GM12801 (cell line): ENCODE measurements around the gene TNS1.

Experiments
- TF ChIP-seq, protein P1 (sequence below): IDR thresholded peaks from one replicate; pipeline ENCODE4 v1.5.1; 2011; ENCODE audit warnings: control low read depth; ENCODE audit not compliant: insufficient read length; ENCODE audit errors: extremely low read depth

The TNS1 gene

DNA sequence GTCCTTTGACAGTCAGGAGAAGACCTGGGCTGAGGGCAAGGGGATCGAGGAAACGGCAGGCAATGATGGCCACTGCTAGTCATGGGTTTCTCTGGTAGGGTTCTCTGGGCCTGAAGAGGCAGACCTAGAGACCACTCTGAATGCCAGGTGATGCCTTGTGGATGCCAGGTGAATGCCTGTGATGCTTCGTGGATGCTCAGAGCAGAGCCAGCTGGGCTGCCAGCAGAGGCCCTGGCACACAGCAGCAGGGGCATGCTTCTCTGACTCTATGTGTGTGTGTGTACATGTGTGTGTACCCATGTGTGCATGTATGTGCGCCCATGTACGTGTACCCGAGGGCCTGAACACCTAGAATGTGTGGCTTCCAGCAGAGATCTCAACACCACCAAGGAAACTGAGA lies 172.0 kb downstream of the TNS1 start:
- TF ChIP-seq, protein P1, sequence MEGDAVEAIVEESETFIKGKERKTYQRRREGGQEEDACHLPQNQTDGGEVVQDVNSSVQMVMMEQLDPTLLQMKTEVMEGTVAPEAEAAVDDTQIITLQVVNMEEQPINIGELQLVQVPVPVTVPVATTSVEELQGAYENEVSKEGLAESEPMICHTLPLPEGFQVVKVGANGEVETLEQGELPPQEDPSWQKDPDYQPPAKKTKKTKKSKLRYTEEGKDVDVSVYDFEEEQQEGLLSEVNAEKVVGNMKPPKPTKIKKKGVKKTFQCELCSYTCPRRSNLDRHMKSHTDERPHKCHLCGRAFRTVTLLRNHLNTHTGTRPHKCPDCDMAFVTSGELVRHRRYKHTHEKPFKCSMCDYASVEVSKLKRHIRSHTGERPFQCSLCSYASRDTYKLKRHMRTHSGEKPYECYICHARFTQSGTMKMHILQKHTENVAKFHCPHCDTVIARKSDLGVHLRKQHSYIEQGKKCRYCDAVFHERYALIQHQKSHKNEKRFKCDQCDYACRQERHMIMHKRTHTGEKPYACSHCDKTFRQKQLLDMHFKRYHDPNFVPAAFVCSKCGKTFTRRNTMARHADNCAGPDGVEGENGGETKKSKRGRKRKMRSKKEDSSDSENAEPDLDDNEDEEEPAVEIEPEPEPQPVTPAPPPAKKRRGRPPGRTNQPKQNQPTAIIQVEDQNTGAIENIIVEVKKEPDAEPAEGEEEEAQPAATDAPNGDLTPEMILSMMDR: no peak

DNA sequence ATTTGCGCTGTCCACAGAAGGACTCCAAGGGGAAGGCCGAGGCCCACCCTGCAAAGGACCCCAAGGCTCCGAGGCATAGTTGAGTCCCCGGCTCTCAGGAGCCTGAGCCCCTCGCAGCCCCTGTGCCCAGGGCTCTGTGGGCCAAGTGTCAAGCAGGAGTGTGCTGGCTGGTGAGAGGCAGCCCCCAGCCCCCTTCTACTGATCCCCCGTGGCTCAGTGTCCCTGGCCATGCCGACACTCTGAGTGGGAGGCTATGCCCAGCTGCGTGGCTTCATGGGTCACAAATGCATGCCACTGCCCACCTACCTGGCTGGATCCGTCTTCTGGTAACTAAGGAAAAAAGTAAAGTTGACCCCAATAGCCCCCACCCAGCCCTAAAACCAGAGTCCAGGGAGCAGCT lies 172.7 kb downstream of the TNS1 start:
- TF ChIP-seq, protein P1: no peak

DNA sequence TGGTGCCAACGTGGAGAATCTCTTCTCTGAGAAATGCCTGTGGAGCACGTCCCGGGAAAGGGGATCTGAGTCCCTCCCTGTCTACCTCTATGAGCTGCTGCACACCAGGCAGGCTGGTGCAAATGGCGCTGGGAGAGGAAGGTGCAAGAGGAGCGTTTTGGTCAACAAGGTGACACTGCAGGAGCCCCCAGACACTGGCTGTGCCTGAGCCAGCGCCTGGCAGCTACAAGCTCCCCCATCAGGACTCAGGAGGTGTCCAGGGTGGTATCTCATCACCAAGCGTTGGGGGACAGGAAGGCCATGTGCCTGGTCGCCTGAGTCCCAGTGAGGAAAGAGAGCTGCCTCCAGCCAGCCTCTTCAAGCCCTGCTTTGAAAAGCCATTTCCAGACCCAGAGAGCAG lies 173.4 kb downstream of the TNS1 start:
- TF ChIP-seq, protein P1: no peak

DNA sequence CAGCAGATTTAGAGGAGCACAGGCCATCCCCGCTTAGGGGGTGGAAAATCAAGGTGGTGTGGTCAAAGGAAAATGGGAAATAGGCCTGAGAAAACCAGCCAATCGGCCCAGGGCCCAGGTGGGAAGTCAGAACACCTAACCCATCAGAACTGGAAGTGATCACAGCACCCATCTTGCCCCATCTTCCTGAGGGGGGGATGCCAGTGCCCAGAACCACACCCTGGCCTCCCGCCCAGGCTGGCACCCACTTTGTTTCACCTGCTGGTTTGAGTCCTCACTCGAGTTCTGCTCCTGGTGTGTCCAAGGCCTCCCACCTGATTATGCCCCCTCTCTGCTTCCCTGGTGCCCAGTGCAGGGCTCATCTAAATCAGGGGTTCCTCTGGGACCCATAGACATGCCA lies 174.5 kb downstream of the TNS1 start:
- TF ChIP-seq, protein P1: no peak

DNA sequence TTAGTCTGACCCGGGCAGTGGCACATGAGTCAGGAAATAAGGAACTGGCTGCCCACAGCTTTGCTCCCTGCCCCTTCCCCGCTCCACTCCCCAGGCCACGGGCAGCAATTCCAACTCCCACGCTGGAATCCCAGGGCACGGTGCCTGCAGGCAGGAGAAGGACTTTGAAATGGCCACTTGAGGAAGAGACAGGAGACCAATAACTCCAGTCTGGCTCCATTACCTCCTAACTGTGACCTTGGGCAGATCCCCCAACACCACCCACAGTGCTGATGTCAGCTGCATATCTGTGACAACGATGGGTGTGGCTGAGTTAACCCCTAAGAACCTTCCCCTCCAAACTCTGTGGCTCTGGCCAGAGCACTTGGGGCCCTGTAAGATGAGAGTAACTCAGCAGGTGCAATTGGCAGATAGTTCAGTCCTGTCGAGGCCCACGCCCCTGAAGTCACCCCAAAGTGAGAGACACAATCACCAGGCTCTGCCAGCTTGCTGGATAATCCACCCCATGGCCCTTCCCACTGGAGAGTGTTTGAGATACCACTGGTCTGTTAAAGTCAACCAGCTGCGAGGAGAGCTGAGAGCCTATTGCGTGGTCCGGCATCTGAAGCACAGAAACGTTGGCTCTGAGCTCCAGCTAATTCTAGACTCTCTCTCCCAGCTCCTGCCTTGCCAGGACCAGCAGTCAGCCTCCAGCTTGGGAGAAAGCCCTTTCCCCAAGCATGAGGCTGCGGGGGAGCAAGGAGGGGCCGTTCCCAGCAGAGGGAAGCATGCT lies 175.2 kb downstream of the TNS1 start:
- TF ChIP-seq, protein P1: no peak

DNA sequence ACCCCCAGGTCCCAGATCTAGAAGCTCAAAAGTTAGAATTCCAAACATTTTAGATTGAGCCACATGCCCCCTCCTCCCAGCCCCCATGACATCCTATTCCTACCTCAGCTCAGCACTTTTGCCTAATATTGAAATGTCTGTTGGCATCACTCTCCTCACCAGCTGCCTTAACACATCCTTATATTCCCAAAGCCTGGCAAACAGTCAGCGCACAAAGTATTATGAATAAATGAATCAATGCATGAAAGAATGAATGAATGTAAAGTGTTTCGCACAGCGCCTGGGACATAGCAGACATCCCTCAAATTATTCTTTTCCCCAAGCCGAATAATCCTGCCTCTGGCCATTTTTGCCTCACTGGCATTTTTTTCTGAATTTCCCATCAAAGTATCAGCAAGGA lies 175.8 kb downstream of the TNS1 start:
- TF ChIP-seq, protein P1: no peak

DNA sequence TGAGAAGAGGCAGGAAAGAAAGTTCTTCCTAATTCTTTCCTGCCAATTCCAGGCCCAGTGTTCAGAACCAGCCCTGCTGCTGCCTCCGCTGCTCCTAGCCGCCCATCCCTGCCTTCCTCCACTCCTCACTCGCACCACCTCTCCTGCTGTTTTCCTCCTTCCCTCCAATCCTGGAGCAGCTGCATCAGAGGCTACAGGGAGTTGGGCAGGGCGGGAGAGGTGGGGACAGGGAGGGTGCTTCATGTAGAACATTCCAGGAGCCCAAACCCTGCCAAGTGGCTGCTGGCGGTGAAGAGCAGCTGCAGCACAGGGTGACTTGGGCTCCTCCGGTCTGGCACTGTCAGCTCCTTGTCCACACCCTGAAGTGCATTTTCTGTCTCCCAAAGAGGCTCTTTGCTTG lies 176.3 kb downstream of the TNS1 start:
- TF ChIP-seq, protein P1: no peak
